Stimulated activated CD8-positive, alpha-beta memory T cell treated with anti-CD3 and anti-CD28 coated beads, Interleukin-7, amount 100 ng/mL, for 4 hours (primary cell): ENCODE data around the gene ERVFRD-1.
"Not testable (repeated sequence)": the region's sequence is repeated elsewhere in the genome, so short reads cannot be mapped to it uniquely, and the experiment has no call there.

Experiments
- DNase-seq, 2 donors: peaks; one replicate each; pipeline ENCODE4 v3.0.0-alpha.2; 2020; ENCODE audit warnings: low read depth in 2 of 2

Gene ERVFRD-1

GRCh38 chr6:11089695-11090094 lies 21.8 kb downstream of the ERVFRD-1 start:
- DNase-seq, result no peak

- not testable (repeated sequence) for DNase-seq
These were observed 24.2 kb downstream of the ERVFRD-1 start for GRCh38 chr6:11087141-11087812.

- DNase-seq, result no peak
These were observed 25.6 kb downstream of the ERVFRD-1 start for GRCh38 chr6:11085758-11086435.

GRCh38 chr6:11083956-11084355 lies 27.6 kb downstream of the ERVFRD-1 start:
- DNase-seq, result no peak

GRCh38 chr6:11083491-11083890 lies 28.0 kb downstream of the ERVFRD-1 start:
- DNase-seq, result no peak

- no peak for DNase-seq
These were observed 31.2 kb downstream of the ERVFRD-1 start for GRCh38 chr6:11080296-11080695.

- no peak for DNase-seq
These were observed 33.3 kb downstream of the ERVFRD-1 start for GRCh38 chr6:11078266-11078665.

- no peak for DNase-seq
These were observed 35.0 kb downstream of the ERVFRD-1 start for GRCh38 chr6:11076540-11076939.

GRCh38 chr6:11072101-11072500 lies 39.4 kb downstream of the ERVFRD-1 start:
- no peak for DNase-seq

GRCh38 chr6:11069760-11070159 lies 41.8 kb downstream of the ERVFRD-1 start:
- DNase-seq, result no peak

GRCh38 chr6:11067348-11067747 lies 44.2 kb downstream of the ERVFRD-1 start:
- no peak for DNase-seq

GRCh38 chr6:11066505-11067347 lies 44.8 kb downstream of the ERVFRD-1 start:
- no peak for DNase-seq

- DNase-seq, result no peak
These were observed 45.9 kb downstream of the ERVFRD-1 start for GRCh38 chr6:11065436-11066202.

GRCh38 chr6:11064836-11065235 lies 46.7 kb downstream of the ERVFRD-1 start:
- DNase-seq, result no peak

- no peak for DNase-seq
These were observed 48.8 kb downstream of the ERVFRD-1 start for GRCh38 chr6:11062715-11063114.

GRCh38 chr6:11062083-11062482 lies 49.4 kb downstream of the ERVFRD-1 start:
- DNase-seq, result no peak

GRCh38 chr6:11058406-11058805 lies 53.1 kb downstream of the ERVFRD-1 start:
- DNase-seq, result no peak

- no peak for DNase-seq
These were observed 54.7 kb downstream of the ERVFRD-1 start for GRCh38 chr6:11056871-11057270.

- DNase-seq, result no peak
These were observed 56.3 kb downstream of the ERVFRD-1 start for GRCh38 chr6:11055127-11055627.

GRCh38 chr6:11054722-11055121 lies 56.8 kb downstream of the ERVFRD-1 start:
- DNase-seq, result no peak

- DNase-seq, result no peak
These were observed 58.2 kb downstream of the ERVFRD-1 start for GRCh38 chr6:11053307-11053706.
